ENCODE measurements around the gene PROS1.

Gene PROS1

GRCh38 chr3:93973131-93974126 lies at the start of gene PROS1:
Gene PROS1 (minus strand): TSS chr3:93973896. CDS start chr3:93973749, 147 bp downstream.
- peak; percentile 81 for DNase-seq

GRCh38 chr3:94020293-94020692 lies 46.6 kb upstream of the PROS1 start:
- no peak for DNase-seq

GRCh38 chr3:94019659-94020058 lies 46.0 kb upstream of the PROS1 start:
- no peak for DNase-seq

- no peak for DNase-seq
Observed at GRCh38 chr3:94015025-94015424, 41.3 kb upstream of the PROS1 start.

GRCh38 chr3:94012185-94012584 lies 38.5 kb upstream of the PROS1 start:
- DNase-seq = no peak

- DNase-seq = no peak
Observed at GRCh38 chr3:94011233-94011711, 37.6 kb upstream of the PROS1 start.

- DNase-seq = no peak
Observed at GRCh38 chr3:94009608-94010007, 35.9 kb upstream of the PROS1 start.

- no peak for DNase-seq
Observed at GRCh38 chr3:94008253-94008652, 34.6 kb upstream of the PROS1 start.

- peak; percentile 68 for DNase-seq
Observed at GRCh38 chr3:94004301-94004910, 30.7 kb upstream of the PROS1 start.

- no peak for DNase-seq
Observed at GRCh38 chr3:94001827-94002495, 28.3 kb upstream of the PROS1 start.

GRCh38 chr3:94001191-94001590 lies 27.5 kb upstream of the PROS1 start:
- no peak for DNase-seq

GRCh38 chr3:93994056-93994455 lies 20.4 kb upstream of the PROS1 start:
- DNase-seq = peak; percentile 22

- peak; percentile 10 for DNase-seq
Observed at GRCh38 chr3:93992207-93992606, 18.5 kb upstream of the PROS1 start.

- no peak for DNase-seq
Observed at GRCh38 chr3:93991631-93992030, 17.9 kb upstream of the PROS1 start.

GRCh38 chr3:93989241-93989640 lies 15.5 kb upstream of the PROS1 start:
- no peak for DNase-seq

- no peak for DNase-seq
Observed at GRCh38 chr3:93988764-93989163, 15.1 kb upstream of the PROS1 start.

- peak; percentile 33 for DNase-seq
Observed at GRCh38 chr3:93988283-93988682, 14.6 kb upstream of the PROS1 start.

GRCh38 chr3:93984618-93985017 lies 10.9 kb upstream of the PROS1 start:
- no peak for DNase-seq

GRCh38 chr3:93983408-93983807 lies 9.7 kb upstream of the PROS1 start:
- no peak for DNase-seq

- no peak for DNase-seq
Observed at GRCh38 chr3:93981649-93982048, 8.0 kb upstream of the PROS1 start.

- DNase-seq = peak; percentile 99
Observed at GRCh38 chr3:93979850-93980676, 6.4 kb upstream of the PROS1 start, which contains the start of gene ARL13B. Gene ARL13B (plus strand): TSS chr3:93980155. CDS start chr3:93980424, 269 bp downstream.

- peak; percentile 10 for DNase-seq
Observed at GRCh38 chr3:93969997-93970396, 3.7 kb downstream of the PROS1 start.

Data from HCEC 1CT (cell line).